ENCODE measurements around the gene HOXB8.

- TF ChIP-seq CTCF (IDR thresholded peaks at IDR 0.05) (no peak), EZH2phosphoT487 (IDR thresholded peaks at IDR 0.05) (no peak)
Observed at GRCh38 chr17:48588528-48588927, 26.6 kb downstream of the HOXB8 start.
